ENCODE results near the gene ZNF469. TPM values are rescaled to one million over a fixed set of nuclear protein-coding genes. Genes with fewer than 3 reads are reported as not detected.
"Not testable (repeated sequence)": the region's sequence is repeated elsewhere in the genome, so short reads cannot be mapped to it uniquely, and the experiment has no call there.

Gene ZNF469
- total RNA-seq, 4 donors from 2014 or later = 0.74 to 10.9 (median 0.93) TPM

- no peak for TF ChIP-seq CTCF (IDR thresholded peaks at IDR 0.05)
- ATAC-seq (ENCODE audit: low FRiP score) (no peak), DNase-seq (ENCODE audit: low spot score) (no peak)
Observed at GRCh38 chr16:88356124-88356726, 26.5 kb upstream of the ZNF469 start.

GRCh38 chr16:88356727-88357199, 26.0 kb upstream of the ZNF469 start:
- DNase-seq (ENCODE audit: low spot score) = no peak
- ATAC-seq (ENCODE audit: low FRiP score) = peak; percentile 9

GRCh38 chr16:88357317-88358022, 25.3 kb upstream of the ZNF469 start:
- ATAC-seq (ENCODE audit: low FRiP score) (no peak), DNase-seq (ENCODE audit: low spot score) (no peak)
- TF ChIP-seq CTCF (IDR thresholded peaks at IDR 0.05) = no peak

More at GRCh38 chr16:88356727-88357199, 26.0 kb upstream of the ZNF469 start:
- TF ChIP-seq CTCF (IDR thresholded peaks at IDR 0.05) = no peak

- DNase-seq (ENCODE audit: low spot score) = no peak
- ATAC-seq (ENCODE audit: low FRiP score) = no peak
- no peak for TF ChIP-seq CTCF (IDR thresholded peaks at IDR 0.05)
Observed at GRCh38 chr16:88358023-88358420, 24.7 kb upstream of the ZNF469 start.

- DNase-seq (ENCODE audit: low spot score) = no peak
- no peak for ATAC-seq (ENCODE audit: low FRiP score)
- TF ChIP-seq CTCF (IDR thresholded peaks at IDR 0.05) = no peak
Observed at GRCh38 chr16:88359008-88359407, 23.8 kb upstream of the ZNF469 start.

- DNase-seq (ENCODE audit: low spot score) = not testable (repeated sequence)
Observed at GRCh38 chr16:88360401-88360800, 22.4 kb upstream of the ZNF469 start.

GRCh38 chr16:88360999-88361398, 21.8 kb upstream of the ZNF469 start:
- DNase-seq (ENCODE audit: low spot score) (no peak), ATAC-seq (ENCODE audit: low FRiP score) (no peak)
- TF ChIP-seq CTCF (IDR thresholded peaks at IDR 0.05) = no peak

More at GRCh38 chr16:88360401-88360800, 22.4 kb upstream of the ZNF469 start:
- not testable (repeated sequence) for ATAC-seq (ENCODE audit: low FRiP score)

All from omental fat pad (tissue), 4 donors.